Lung (tissue), 12 donors: ENCODE measurements around the gene THAP7. TPM values are rescaled to one million over a fixed set of nuclear protein-coding genes. Genes with fewer than 3 reads are reported as not detected.

ENCODE experiments used
- ATAC-seq: fragments of 200-7000 bp; cut with Tn5 transposase; one replicate; pipeline ENCODE4 v1.9.1; 2020; ENCODE audit warnings: moderate number of reproducible peaks; ENCODE audit not compliant: insufficient read depth, low FRiP score
- DNase-seq, 3 donors: peaks; one replicate each; pipeline ENCODE4 v3.0.0-alpha.2; 2013 to 2017
- H3K27ac ChIP-seq, 2 donors: one replicate each; pipeline ENCODE4 v1.5.1; 2013; ENCODE audit warnings: mild to moderate bottlenecking in 2 of 2, moderate library complexity in 2 of 2, control low read depth in 1 of 2, inconsistent platforms in 1 of 2, low read depth in 1 of 2, low read length in 1 of 2
- H3K27me3 ChIP-seq, 3 donors: one replicate each; pipeline ENCODE4 v1.5.1; 2013; ENCODE audit warnings: low read length in 2 of 3; ENCODE audit not compliant: control insufficient read depth in 3 of 3, insufficient read depth in 3 of 3
- H3K36me3 ChIP-seq, 4 donors: one replicate each; pipeline ENCODE4 v1.5.1; 2013; ENCODE audit warnings: low read length in 4 of 4, mild to moderate bottlenecking in 1 of 4, moderate library complexity in 1 of 4; ENCODE audit not compliant: control insufficient read depth in 4 of 4, insufficient read depth in 4 of 4
- H3K4me1 ChIP-seq, 5 donors: one replicate each; pipeline ENCODE4 v1.5.1; 2013; ENCODE audit warnings: low read length in 5 of 5, mild to moderate bottlenecking in 2 of 5, moderate library complexity in 1 of 5; ENCODE audit not compliant: control insufficient read depth in 5 of 5, insufficient read depth in 5 of 5
- H3K4me3 ChIP-seq: one replicate; pipeline ENCODE4 v1.5.1; 2013; ENCODE audit warnings: mild to moderate bottlenecking, control low read depth, moderate library complexity
- H3K9ac ChIP-seq, 2 donors: one replicate each; pipeline ENCODE4 v1.5.1; 2013; ENCODE audit warnings: low read length in 2 of 2, control low read depth in 1 of 2; ENCODE audit not compliant: insufficient read depth in 1 of 2
- H3K9me3 ChIP-seq, 4 donors: one replicate each; pipeline ENCODE4 v1.5.1; 2013; ENCODE audit warnings: low read length in 3 of 4, mild to moderate bottlenecking in 1 of 4, moderate library complexity in 1 of 4; ENCODE audit not compliant: control insufficient read depth in 4 of 4, insufficient read depth in 3 of 4
- CTCF ChIP-seq: IDR thresholded peaks from 2 replicates; pipeline ENCODE4 v1.5.1; 2012; ENCODE audit warnings: mild to moderate bottlenecking; ENCODE audit errors: control extremely low read depth, extremely low read depth
- WGBS, 2 donors: extraction: QIAGEN DNeasy Blood & Tissue Kit; methylation state at CpG; one replicate each; pipeline ENCODE4 v1.1.7; 2013; 5-methylcytosine and 5-hydroxymethylcytosine counted together
- polyA plus RNA-seq, 2 donors: library from polyadenylated mRNA; stranded (reverse); fragments of 200-250 nt; gene quantifications; one replicate each; pipeline ENCODE4 v1.2.1, GENCODE V29; 2013
- total RNA-seq, 2 donors: library from RNA; depleted of rRNA in 1 of 2; stranded (reverse); fragments of >200 nt in 1 of 2; gene quantifications; one replicate each; pipeline ENCODE4 v1.2.1, GENCODE V29; 2014 to 2021
- donor health status: control.
- donor health status: control.
- donor health status: Bipolar disorder and iron deficiency.
- donor health status: healthy.
- donor health status: DM: yes; HTN: yes; CAD: no.

The THAP7 gene
- total and polyA plus RNA-seq, 4 donors = 20.4 to 61.3 (median 27.6) TPM

GRCh38 chr22:20992056-20992442 lies 9.9 kb downstream of the THAP7 start:
- H3K36me3 ChIP-seq = peaks cover 3 to 70% (median 10%) of the 10 kb centered on the region in 4 donors
- H3K9ac ChIP-seq = no peak overlapping the region
- H3K9me3 ChIP-seq = no peaks in the 10 kb centered on the region
- H3K27ac ChIP-seq = no peak overlapping the region
- DNase-seq (no peak), ATAC-seq (no peak)
- WGBS, 2 donors = 94 to 96% methylated on average over 7 of the region's 7 CpGs
- no peak overlapping the region for H3K4me3 ChIP-seq
- H3K4me1 ChIP-seq = no peaks in the 10 kb centered on the region
- H3K27me3 ChIP-seq = no peaks in the 10 kb centered on the region
- no peak for TF ChIP-seq CTCF

- no peaks in the 10 kb centered on the region for H3K9me3 ChIP-seq
- no peaks in the 10 kb centered on the region for H3K4me1 ChIP-seq
- H3K36me3 ChIP-seq = peaks cover 5 to 66% (median 11%) of the 10 kb centered on the region in 4 donors
- no peak for DNase-seq
- no peak for TF ChIP-seq CTCF
- ATAC-seq = no peak
- no peak overlapping the region for H3K9ac ChIP-seq
- H3K27me3 ChIP-seq = no peaks in the 10 kb centered on the region
- H3K4me3 ChIP-seq = no peak overlapping the region
- WGBS, 2 donors = 93 to 97% methylated on average over 23 to 24 of the region's 24 CpGs
- peak overlapping the region in 1 of 2 donors; percentile 6 for H3K27ac ChIP-seq
These were observed 10.5 kb downstream of the THAP7 start for GRCh38 chr22:20991252-20992055.

DNA sequence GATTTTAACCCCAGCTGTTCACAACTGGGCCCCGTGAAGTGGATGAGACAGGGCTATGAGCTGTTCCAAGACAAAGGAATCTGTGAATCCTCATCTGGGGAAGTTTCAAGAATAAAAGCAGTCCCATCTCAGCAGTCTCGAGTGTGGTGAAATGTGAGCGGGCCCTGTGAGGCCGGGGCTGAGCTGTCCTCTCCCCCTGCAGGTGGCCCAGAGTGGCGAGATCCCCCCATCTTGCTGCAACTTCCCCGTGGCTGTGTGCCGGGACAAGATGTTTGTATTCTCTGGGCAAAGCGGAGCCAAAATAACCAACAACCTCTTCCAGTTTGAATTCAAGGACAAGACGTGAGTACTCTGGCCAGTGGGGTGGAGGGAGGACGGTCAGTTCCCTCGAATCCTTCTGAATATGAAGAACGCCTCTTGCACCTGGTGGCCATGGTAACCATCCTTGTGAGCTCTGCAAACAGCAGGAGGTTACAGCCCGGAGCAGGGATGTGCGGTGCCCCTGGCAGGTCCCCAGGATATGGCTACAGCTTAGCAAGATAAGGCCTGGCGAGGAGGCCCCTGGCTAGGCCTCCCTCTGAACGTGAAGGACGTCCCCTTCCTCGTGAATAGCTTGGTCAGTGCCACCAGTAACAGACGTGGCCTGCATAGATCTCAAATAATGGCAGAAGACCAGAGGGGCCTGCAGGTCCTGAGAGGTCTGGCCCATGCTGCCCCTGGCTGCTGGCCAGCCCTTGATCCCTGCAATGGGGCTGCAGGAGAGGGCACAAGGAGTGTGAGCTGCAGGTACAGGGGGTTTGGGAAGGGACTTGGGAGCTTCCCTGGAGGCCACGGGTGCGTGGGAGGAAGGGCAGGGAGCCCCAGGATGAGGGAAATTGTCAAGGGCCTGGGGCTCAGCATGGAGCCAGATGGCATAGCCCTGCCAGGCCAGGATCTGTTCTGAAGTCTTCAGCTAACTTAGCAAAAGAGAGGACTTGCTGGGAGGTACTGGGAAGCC lies 11.4 kb downstream of the THAP7 start:
- Histone ChIP-seq H3K36me3 (peaks cover 8 to 63% (median 12%) of the 10 kb centered on the region in 4 donors), H3K27me3 (no peaks in the 10 kb centered on the region), H3K4me3 (no peak overlapping the region), H3K4me1 (no peaks in the 10 kb centered on the region), H3K9ac (no peak overlapping the region), H3K9me3 (no peaks in the 10 kb centered on the region), H3K27ac (no peak overlapping the region)
- 85 to 86% methylated on average over 21 of the region's 21 CpGs for WGBS, 2 donors
- DNase-seq = no peak
- TF ChIP-seq CTCF = no peak
- ATAC-seq = no peak
